ENCODE results near the gene DLK1.

DLK1 gene

DNA sequence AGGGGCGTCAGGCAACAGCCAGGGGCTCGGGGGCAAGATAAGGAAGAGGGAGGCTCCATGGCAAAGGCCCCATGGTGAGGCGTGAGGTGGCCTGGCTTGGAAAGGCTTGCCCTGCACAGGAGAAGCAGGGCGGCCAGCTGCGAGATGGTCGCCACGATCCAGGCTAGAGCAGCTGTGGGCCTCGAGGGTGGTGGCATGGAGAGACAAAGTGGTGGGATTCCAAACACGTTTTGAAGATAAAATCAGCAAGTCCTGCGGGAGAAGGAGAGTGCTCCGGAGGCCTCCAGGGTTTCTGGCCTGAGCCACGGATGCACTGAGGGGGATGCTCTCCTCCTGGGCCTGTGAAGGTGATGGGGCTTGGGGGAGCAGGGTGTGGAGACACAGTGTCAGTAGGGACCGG lies 20.5 kb upstream of the DLK1 start:
- 83% methylated on average over 13 of the region's 13 CpGs for WGBS
- no peaks in the 10 kb centered on the region for H3K36me3 ChIP-seq (ENCODE audit: insufficient read depth, low read length)
- H3K27me3 ChIP-seq (ENCODE audit: insufficient read depth, low read length) = peaks cover 27% of the 10 kb centered on the region
- H3K9ac ChIP-seq (ENCODE audit: low read depth, low read length) = no peak overlapping the region
- no peak overlapping the region for H3K4me3 ChIP-seq (ENCODE audit: low read length)
- 0 out of 2 replicates have a peak, but pooled peaks cover 7% of the 10 kb centered on the region for H3K4me1 ChIP-seq (ENCODE audit: insufficient read depth, low read length)
- H3K9me3 ChIP-seq (ENCODE audit: insufficient read depth, low read depth, low read length) = no peaks in the 10 kb centered on the region
- no peak overlapping the region for H3K27ac ChIP-seq (ENCODE audit: low read depth, low read length)

DNA sequence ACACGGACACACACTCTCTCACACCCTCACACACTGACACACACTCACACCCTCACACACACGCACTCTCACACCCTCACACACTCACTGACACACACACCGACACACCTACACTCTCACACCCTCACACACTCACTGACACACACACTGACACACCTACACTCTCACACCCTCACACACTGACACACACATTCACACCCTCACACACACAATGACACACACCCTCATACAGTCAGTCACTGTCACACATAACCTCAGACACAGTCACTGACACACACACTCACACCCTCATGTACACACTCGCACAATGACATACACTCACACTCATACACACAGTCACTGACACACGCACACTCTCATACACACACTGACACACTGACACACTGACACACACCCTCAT lies 19.8 kb upstream of the DLK1 start:
- H3K9me3 ChIP-seq (ENCODE audit: insufficient read depth, low read depth, low read length) = no peaks in the 10 kb centered on the region
- H3K4me1 ChIP-seq (ENCODE audit: insufficient read depth, low read length) = 0 out of 2 replicates have a peak, but pooled peaks cover 7% of the 10 kb centered on the region
- H3K36me3 ChIP-seq (ENCODE audit: insufficient read depth, low read length) = no peaks in the 10 kb centered on the region
- H3K27ac ChIP-seq (ENCODE audit: low read depth, low read length) = no peak overlapping the region
- no peak overlapping the region for H3K4me3 ChIP-seq (ENCODE audit: low read length)
- 83% methylated on average over 5 of the region's 5 CpGs for WGBS
- no peak overlapping the region for H3K9ac ChIP-seq (ENCODE audit: low read depth, low read length)
- H3K27me3 ChIP-seq (ENCODE audit: insufficient read depth, low read length) = peaks cover 27% of the 10 kb centered on the region

DNA sequence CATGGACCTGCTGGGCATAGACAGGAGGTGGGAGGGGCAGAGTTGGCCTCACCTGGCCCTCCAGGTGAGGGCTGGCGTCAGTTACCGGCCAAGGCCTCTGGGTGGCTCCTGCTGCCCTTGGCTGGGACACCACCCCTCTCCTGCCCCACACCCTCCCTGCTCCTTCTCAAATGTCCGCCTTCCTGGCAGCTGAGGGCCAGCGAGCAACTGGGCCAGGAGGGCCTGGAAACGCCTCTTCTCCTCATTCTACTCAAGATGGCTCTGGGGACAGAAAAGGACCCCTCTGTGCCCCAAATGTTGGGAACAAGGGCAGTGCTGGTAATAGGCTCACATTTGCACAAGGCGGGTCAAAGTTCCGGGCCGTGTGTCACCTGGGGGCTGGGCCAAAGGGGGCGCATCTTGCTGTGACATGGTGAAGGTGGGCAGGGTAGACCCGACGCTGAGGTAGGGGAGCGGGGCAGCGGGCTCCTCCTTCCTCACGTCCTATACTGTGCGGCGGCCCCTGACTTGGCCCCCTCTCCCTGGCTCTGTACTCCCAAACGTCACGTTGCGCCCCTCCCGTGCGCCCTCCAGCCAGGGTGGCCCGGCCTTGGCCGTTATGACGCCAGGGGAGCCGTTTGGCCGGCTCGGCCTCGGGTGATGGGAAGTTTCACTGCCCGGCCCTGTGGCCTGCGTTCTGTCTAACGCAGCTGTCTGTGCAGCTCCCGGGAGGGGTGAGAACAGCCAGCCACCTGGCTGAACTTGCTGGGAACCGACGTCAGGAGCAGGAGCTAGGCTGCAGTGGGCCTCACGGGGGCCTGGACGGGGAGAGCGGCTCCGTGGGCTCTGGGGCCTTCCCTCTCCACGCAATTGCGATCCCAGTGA lies 18.0 kb upstream of the DLK1 start:
- Histone ChIP-seq H3K4me3 (ENCODE audit: low read length) (peak overlapping the region; percentile 41), H3K36me3 (ENCODE audit: insufficient read depth, low read length) (no peaks in the 10 kb centered on the region), H3K27me3 (ENCODE audit: insufficient read depth, low read length) (peaks cover 27% of the 10 kb centered on the region), H3K27ac (ENCODE audit: low read depth, low read length) (no peak overlapping the region), H3K9ac (ENCODE audit: low read depth, low read length) (no peak overlapping the region), H3K4me1 (ENCODE audit: insufficient read depth, low read length) (0 out of 2 replicates have a peak, but pooled peaks cover 7% of the 10 kb centered on the region), H3K9me3 (ENCODE audit: insufficient read depth, low read depth, low read length) (no peaks in the 10 kb centered on the region)
- 44% methylated on average over 40 of the region's 40 CpGs for WGBS

DNA sequence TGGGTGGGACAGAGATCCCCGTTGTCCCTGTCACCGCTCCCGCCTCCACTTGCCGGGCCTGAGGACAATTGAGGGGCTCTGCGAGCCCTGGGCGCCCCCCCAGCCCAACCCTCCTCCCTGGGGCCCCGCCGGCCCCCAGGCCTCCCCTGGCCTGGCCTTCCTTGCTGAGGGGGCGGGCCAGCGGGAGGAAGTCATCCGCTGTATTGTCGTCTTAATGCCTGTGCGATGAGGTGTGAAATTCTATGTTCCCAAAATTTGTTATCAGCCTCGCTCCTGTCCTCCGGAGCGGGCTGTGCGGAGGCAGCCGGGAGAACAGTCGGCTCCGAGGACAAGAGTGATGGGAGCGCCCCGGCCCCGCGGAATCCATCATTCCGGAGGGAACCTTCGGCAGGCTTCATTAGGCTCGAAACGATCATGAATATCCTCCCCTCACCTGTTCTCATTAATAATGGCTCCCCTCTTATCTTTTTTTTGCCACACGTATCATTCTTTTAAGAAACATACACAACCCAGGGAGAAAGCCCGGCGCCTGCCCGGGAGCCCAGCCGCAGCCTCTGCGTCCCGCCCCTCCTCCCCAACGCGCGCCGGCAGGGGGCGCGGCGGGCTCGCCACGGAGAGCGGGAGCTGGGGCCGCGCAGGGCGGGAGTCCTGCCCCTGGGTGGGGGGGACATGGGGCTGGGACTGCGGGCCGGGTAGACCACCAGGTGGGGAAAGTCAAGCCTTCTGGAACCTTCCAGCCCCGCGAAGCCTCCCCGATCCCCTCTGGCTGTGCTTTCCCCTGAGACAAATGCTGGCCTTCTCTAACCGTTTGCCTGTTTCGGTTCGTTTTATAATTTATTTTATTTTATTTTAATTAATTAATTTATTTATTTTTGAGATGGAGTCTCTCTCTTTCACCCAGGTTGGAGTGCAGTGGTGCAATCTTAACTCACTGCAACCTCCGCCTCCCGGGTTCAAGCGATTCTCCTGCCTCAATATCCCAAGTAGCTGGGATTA lies 17.1 kb upstream of the DLK1 start:
- Histone ChIP-seq H3K27me3 (ENCODE audit: insufficient read depth, low read length) (peaks cover 27% of the 10 kb centered on the region), H3K27ac (ENCODE audit: low read depth, low read length) (no peak overlapping the region), H3K9me3 (ENCODE audit: insufficient read depth, low read depth, low read length) (no peaks in the 10 kb centered on the region), H3K36me3 (ENCODE audit: insufficient read depth, low read length) (no peaks in the 10 kb centered on the region), H3K4me3 (ENCODE audit: low read length) (peak overlapping the region; percentile 41), H3K4me1 (ENCODE audit: insufficient read depth, low read length) (0 out of 2 replicates have a peak, but pooled peaks cover 7% of the 10 kb centered on the region), H3K9ac (ENCODE audit: low read depth, low read length) (no peak overlapping the region)
- 24% methylated on average over 56 of the region's 59 CpGs for WGBS

DNA sequence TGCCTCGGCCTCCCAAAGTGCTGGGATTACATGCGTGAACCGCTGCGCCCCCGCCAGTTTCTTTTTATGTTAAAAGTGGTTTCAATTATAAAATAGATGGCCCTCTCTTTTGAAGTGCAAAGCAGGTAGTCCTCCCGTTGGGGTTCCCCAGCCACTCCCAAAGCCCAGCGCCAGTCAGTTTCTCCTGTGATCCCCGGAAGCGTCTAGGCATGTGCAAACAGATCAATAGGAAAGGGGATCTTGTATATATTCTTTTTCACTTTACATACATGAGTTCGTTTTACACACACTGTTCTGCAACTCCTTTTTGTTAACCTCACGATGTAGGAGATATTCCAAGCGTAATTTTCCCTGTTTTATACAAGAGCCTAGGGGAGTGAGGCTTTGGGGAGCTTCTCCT lies 16.3 kb upstream of the DLK1 start:
- Histone ChIP-seq H3K9me3 (ENCODE audit: insufficient read depth, low read depth, low read length) (no peaks in the 10 kb centered on the region), H3K4me1 (ENCODE audit: insufficient read depth, low read length) (0 out of 2 replicates have a peak, but pooled peaks cover 7% of the 10 kb centered on the region), H3K27ac (ENCODE audit: low read depth, low read length) (no peak overlapping the region), H3K36me3 (ENCODE audit: insufficient read depth, low read length) (no peaks in the 10 kb centered on the region), H3K27me3 (ENCODE audit: insufficient read depth, low read length) (peaks cover 27% of the 10 kb centered on the region), H3K4me3 (ENCODE audit: low read length) (no peak overlapping the region), H3K9ac (ENCODE audit: low read depth, low read length) (no peak overlapping the region)
- 51% methylated on average over 9 of the region's 12 CpGs for WGBS

DNA sequence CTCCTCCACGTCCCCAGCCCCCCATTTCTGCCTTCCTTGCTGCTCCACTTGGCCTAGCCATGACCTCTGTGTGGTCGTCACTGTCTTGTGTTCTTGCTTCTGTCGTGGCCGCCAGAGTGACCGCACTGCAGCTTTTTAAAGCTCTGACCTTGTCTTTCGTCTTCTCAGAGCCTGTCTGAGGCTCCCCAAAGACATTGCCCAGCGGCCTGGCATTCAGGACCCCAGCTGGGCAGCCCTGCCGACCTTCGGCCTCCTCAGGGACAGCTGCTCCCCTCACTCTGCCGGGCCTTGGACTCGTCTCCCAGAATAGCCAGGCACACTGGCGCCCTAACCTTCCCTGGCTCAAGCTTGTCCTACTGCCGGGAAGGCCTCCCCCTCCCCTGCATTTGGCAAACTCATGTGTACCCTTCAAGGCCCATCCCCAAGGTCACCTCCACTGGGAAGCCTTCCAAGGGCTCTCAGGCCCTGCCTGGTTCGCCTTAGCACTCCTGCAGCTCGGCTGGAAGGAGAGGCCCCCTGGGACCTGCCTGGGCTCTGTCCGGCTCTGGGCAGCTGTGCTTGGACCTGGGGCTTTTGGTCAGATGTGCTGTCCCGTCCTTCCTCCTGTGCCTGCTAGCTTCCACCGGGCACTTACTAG lies 15.7 kb upstream of the DLK1 start:
- no peaks in the 10 kb centered on the region for H3K36me3 ChIP-seq (ENCODE audit: insufficient read depth, low read length)
- H3K9ac ChIP-seq (ENCODE audit: low read depth, low read length) = no peak overlapping the region
- WGBS = 81% methylated on average over 18 of the region's 18 CpGs
- 0 out of 2 replicates have a peak, but pooled peaks cover 7% of the 10 kb centered on the region for H3K4me1 ChIP-seq (ENCODE audit: insufficient read depth, low read length)
- peaks cover 27% of the 10 kb centered on the region for H3K27me3 ChIP-seq (ENCODE audit: insufficient read depth, low read length)
- no peaks in the 10 kb centered on the region for H3K9me3 ChIP-seq (ENCODE audit: insufficient read depth, low read depth, low read length)
- no peak overlapping the region for H3K4me3 ChIP-seq (ENCODE audit: low read length)
- no peak overlapping the region for H3K27ac ChIP-seq (ENCODE audit: low read depth, low read length)

- H3K4me3 ChIP-seq (ENCODE audit: low read length) = no peak overlapping the region
- H3K27me3 ChIP-seq (ENCODE audit: insufficient read depth, low read length) = peaks cover 27% of the 10 kb centered on the region
- H3K4me1 ChIP-seq (ENCODE audit: insufficient read depth, low read length) = 0 out of 2 replicates have a peak, but pooled peaks cover 7% of the 10 kb centered on the region
- 81% methylated on average over 12 of the region's 12 CpGs for WGBS
- no peaks in the 10 kb centered on the region for H3K9me3 ChIP-seq (ENCODE audit: insufficient read depth, low read depth, low read length)
- no peak overlapping the region for H3K9ac ChIP-seq (ENCODE audit: low read depth, low read length)
- H3K27ac ChIP-seq (ENCODE audit: low read depth, low read length) = no peak overlapping the region
- H3K36me3 ChIP-seq (ENCODE audit: insufficient read depth, low read length) = no peaks in the 10 kb centered on the region
These were observed 15.2 kb upstream of the DLK1 start for GRCh38 chr14:100711493-100711892.

DNA sequence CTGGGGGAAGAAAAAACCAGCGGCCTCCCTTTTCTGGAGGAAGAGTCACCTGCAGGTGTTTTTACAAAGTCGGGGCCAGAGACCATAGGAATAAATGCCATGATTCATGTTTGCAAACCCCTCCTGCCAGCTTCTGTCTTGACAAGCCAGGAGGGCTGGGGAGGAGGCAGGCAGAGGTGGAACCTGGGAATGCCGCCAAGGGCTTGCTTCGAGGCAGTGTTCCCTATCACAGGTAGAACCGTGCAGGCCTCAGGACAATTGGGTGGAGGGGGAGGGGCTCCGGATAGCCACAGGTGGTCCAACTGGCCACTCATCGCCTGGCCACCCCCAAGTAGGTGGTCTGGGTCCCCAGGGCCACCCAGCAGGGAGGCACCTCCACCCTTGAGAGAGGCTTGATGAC lies 14.2 kb upstream of the DLK1 start:
- Histone ChIP-seq H3K9ac (ENCODE audit: low read depth, low read length) (no peak overlapping the region), H3K27me3 (ENCODE audit: insufficient read depth, low read length) (peaks cover 27% of the 10 kb centered on the region), H3K27ac (ENCODE audit: low read depth, low read length) (no peak overlapping the region)

DNA sequence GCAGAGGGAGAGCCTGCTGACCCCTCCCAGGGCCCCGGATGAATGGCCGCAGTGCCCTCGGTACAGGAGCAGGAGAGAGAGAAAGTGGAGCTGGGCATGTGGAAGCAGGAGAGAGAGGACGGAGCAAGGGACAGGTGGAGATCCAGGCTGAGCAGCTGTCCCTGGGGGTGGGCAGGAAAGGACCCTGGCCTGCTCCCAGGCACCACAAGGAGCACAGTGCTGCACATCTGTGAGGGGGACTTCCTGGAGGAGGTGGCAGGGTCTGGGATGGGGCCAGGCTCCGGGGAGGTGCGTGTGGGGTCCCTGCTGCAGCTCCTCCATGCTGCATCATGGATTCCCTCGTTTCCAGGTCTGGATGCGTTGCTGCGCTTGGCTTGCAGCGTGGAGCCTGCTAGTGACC lies 13.0 kb upstream of the DLK1 start:
- Histone ChIP-seq H3K27me3 (ENCODE audit: insufficient read depth, low read length) (peaks cover 24% of the 10 kb centered on the region), H3K4me1 (ENCODE audit: insufficient read depth, low read length) (peaks cover 13% of the 10 kb centered on the region), H3K4me3 (ENCODE audit: low read length) (no peak overlapping the region), H3K36me3 (ENCODE audit: insufficient read depth, low read length) (no peaks in the 10 kb centered on the region), H3K9ac (ENCODE audit: low read depth, low read length) (no peak overlapping the region), H3K9me3 (ENCODE audit: insufficient read depth, low read depth, low read length) (no peaks in the 10 kb centered on the region), H3K27ac (ENCODE audit: low read depth, low read length) (no peak overlapping the region)
- WGBS = 89% methylated on average over 10 of the region's 10 CpGs

More for the DNA sequence above, 14.2 kb upstream of the DLK1 start:
- no peaks in the 10 kb centered on the region for H3K9me3 ChIP-seq (ENCODE audit: insufficient read depth, low read depth, low read length)
- H3K4me1 ChIP-seq (ENCODE audit: insufficient read depth, low read length) = 0 out of 2 replicates have a peak, but pooled peaks cover 7% of the 10 kb centered on the region
- no peaks in the 10 kb centered on the region for H3K36me3 ChIP-seq (ENCODE audit: insufficient read depth, low read length)
- H3K4me3 ChIP-seq (ENCODE audit: low read length) = no peak overlapping the region
- WGBS = 82% methylated on average over 7 of the region's 7 CpGs

DNA sequence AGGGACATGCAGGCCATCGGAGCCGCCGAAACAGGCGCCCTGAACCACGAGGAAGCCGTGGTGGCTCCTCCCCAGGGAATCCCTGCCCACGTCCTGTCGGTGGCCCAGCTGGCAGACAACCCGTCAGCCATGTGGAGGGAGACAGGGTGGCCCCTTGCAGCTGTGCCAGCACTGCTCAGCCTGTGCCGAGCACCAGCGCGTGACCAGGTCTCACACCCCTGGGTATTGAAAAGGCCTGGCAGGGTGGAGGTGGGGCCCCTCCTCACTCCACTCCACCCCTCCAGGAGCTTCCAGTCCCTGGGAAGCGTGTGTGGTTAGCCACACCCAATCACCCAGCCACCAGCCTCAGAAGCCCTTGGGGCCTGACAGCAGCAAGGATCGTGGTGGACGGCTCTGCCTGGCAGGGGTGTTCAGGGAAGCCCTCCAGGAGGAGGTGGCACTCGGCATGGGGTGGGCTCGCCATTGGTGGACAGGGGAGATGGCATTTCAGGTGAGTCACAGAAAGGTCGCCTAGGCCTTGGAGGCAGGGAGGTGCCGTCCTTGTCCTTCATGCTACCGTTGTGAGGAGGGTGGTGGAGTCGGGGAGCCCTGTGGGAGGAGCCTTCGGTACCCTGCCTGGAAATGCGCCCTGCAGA lies 12.3 kb upstream of the DLK1 start:
- H3K27ac ChIP-seq (ENCODE audit: low read depth, low read length) = no peak overlapping the region
- WGBS = 93% methylated on average over 23 of the region's 23 CpGs
- no peak overlapping the region for H3K4me3 ChIP-seq (ENCODE audit: low read length)
- no peaks in the 10 kb centered on the region for H3K36me3 ChIP-seq (ENCODE audit: insufficient read depth, low read length)
- H3K27me3 ChIP-seq (ENCODE audit: insufficient read depth, low read length) = peaks cover 17% of the 10 kb centered on the region
- no peak overlapping the region for H3K9ac ChIP-seq (ENCODE audit: low read depth, low read length)
- H3K4me1 ChIP-seq (ENCODE audit: insufficient read depth, low read length) = peaks cover 13% of the 10 kb centered on the region
- no peaks in the 10 kb centered on the region for H3K9me3 ChIP-seq (ENCODE audit: insufficient read depth, low read depth, low read length)

All from HUES64 (cell line).